Bronchial epithelial cell (primary cell): Measurements from ENCODE around the gene BAX. TPM values are rescaled to one million over a fixed set of nuclear protein-coding genes. Genes with fewer than 3 reads are reported as not detected.
"Not testable (repeated sequence)": the region's sequence is repeated elsewhere in the genome, so short reads cannot be mapped to it uniquely, and the experiment has no call there.

Experiments
- DNase-seq: peaks from one replicate; pipeline ENCODE4 v3.0.0-alpha.2; 2010; ENCODE audit warnings: low read depth
- FAIRE-seq: peaks from 2 replicates; lab custom pipeline; 2011; peaks lifted over from hg19 to GRCh38; lab: Jason Lieb, UNC
- H3K27me3 ChIP-seq: 2 replicates; pipeline ENCODE4 v1.5.1; 2011; ENCODE audit warnings: low read length; ENCODE audit not compliant: control insufficient read depth, insufficient read depth
- H3K36me3 ChIP-seq: 2 replicates; pipeline ENCODE4 v1.5.1; 2011; ENCODE audit warnings: low read length; ENCODE audit not compliant: control insufficient read depth, insufficient read depth
- H3K4me3 ChIP-seq: 2 replicates; pipeline ENCODE4 v1.5.1; 2011; ENCODE audit warnings: mild to moderate bottlenecking, low read depth, low read length, control low read depth
- CTCF ChIP-seq: IDR thresholded peaks from 2 replicates; pipeline ENCODE4 v1.5.1; 2011; ENCODE audit warnings: mild to moderate bottlenecking, moderate library complexity, low read length, control low read depth, inconsistent platforms; ENCODE audit not compliant: insufficient read depth, severe bottlenecking
- total RNA-seq: library from RNA; depleted of rRNA; stranded (reverse); fragments of >200 nt; gene quantifications from 2 replicates; pipeline ENCODE4 v1.2.1, GENCODE V29; 2014

The BAX gene
- total RNA-seq, 1 donor from 2014 or later = 64.8 TPM

- DNase-seq (no peak), FAIRE-seq (no peak)
- peaks cover 26% of the 10 kb centered on the region for H3K36me3 ChIP-seq
- no peak overlapping the region for H3K4me3 ChIP-seq
- no peaks in the 10 kb centered on the region for H3K27me3 ChIP-seq
- TF ChIP-seq CTCF = no peak
Observed at GRCh38 chr19:48913114-48913889, 41.4 kb upstream of the BAX start.

- peaks cover 33% of the 10 kb centered on the region for H3K36me3 ChIP-seq
- H3K4me3 ChIP-seq = no peak overlapping the region
- no peak for TF ChIP-seq CTCF
- FAIRE-seq = no peak
- no peak for DNase-seq
- no peaks in the 10 kb centered on the region for H3K27me3 ChIP-seq
Observed at GRCh38 chr19:48914181-48914580, 40.5 kb upstream of the BAX start.

GRCh38 chr19:48915757-48916156 is 38.9 kb upstream of the BAX start:
- no peak for TF ChIP-seq CTCF
- H3K4me3 ChIP-seq = no peak overlapping the region
- DNase-seq (no peak), FAIRE-seq (no peak)
- H3K36me3 ChIP-seq = peaks cover 31% of the 10 kb centered on the region
- no peaks in the 10 kb centered on the region for H3K27me3 ChIP-seq

- H3K27me3 ChIP-seq = no peaks in the 10 kb centered on the region
- no peak overlapping the region for H3K4me3 ChIP-seq
- DNase-seq (no peak), FAIRE-seq (no peak)
- no peak for TF ChIP-seq CTCF
- peaks cover 33% of the 10 kb centered on the region for H3K36me3 ChIP-seq
Observed at GRCh38 chr19:48918071-48918470, 36.6 kb upstream of the BAX start.

- DNase-seq (no peak), FAIRE-seq (no peak)
- H3K27me3 ChIP-seq = no peaks in the 10 kb centered on the region
- no peak for TF ChIP-seq CTCF
- no peak overlapping the region for H3K4me3 ChIP-seq
- H3K36me3 ChIP-seq = peaks cover 27% of the 10 kb centered on the region
Observed at GRCh38 chr19:48918801-48919247, 35.9 kb upstream of the BAX start.

GRCh38 chr19:48919271-48919670 is 35.4 kb upstream of the BAX start:
- not testable (repeated sequence) for H3K4me3 ChIP-seq, DNase-seq, FAIRE-seq, H3K27me3 ChIP-seq
- H3K36me3 ChIP-seq = peaks cover 24% of the 10 kb centered on the region
